ENCODE data around the gene DMD.

- no peak for TF ChIP-seq CTCF (IDR thresholded peaks at IDR 0.05)
- TF ChIP-seq POLR2A (IDR thresholded peaks at IDR 0.05) = no peak
Observed at GRCh38 chrX:32150141-32150540, 1061.2 kb downstream of the DMD start.
